Mesenteric fat pad (tissue), 1 donor: ENCODE data around the gene RPS19. TPM values are rescaled to one million over a fixed set of nuclear protein-coding genes. Genes with fewer than 3 reads are reported as not detected.
"Not testable (repeated sequence)": the region's sequence is repeated elsewhere in the genome, so short reads cannot be mapped to it uniquely, and the experiment has no call there.

Experiments
- DNase-seq: peaks from one replicate; pipeline ENCODE4 v3.0.0-alpha.2; 2020; ENCODE audit warnings: low spot score
- total RNA-seq: library from RNA; stranded (reverse); fragmentation: NEBNext Ultra II Directional; extraction: Animal tissue kit (Norgen Biotek cat#: 25700); gene quantifications from one replicate; pipeline ENCODE4 v1.2.1, GENCODE V29; 2021
- donor health status: DM: yes; HTN: yes; CAD: no.

Gene RPS19
- total RNA-seq, 1 donor from 2014 or later, result 1,067 TPM

DNA sequence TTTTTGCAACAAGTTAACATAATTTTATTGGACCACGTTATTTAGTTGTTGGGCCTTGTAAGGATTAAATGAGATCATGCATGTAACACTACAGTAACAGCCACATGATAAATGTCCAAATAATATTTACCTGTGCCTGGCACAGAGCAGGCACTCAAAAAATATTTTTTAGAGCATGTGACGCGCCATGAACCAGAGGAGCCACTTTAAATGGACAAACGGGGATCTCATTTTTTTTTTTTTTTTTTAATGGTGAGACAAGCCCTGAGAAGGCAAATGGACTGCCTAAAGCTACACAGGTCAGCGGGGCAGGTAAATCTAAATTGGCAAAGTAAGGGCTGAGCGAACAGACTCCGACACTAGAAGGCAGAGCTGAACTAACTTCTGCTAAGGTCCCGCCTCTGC lies 840 bp upstream of the RPS19 start:
- no peak for DNase-seq

DNA sequence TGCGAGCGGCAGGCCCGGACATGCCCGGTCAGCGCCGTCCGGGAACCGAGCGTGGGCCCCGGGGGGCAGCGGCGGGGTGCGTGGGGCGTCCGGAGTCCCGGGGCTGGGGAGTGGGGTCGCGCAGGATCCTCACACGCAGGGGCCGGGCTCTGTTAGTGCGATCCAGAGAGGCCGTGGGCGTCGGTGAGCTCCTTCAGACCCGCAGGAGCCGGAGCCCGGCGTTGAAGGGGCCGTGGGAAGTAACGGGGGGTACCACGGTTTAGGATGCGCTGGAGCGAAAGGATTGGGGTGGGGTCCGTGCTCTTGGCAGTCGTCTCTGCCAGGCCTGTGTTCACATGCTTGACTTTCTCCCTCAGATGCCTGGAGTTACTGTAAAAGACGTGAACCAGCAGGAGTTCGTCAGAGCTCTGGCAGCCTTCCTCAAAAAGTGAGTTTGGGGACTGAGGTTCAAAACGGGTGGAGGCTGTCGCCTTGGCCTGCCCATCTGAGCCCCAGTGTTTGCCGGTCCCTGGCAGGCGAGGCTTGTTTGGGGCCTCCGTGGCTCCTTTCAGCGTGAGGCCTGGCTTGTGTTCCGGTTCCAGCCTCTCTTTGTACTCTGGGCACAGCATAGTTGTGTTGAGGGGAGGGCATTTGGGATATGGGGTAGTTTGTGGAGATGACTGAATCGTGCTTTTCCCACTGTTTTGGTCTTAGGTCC lies 512 bp downstream of the RPS19 start:
- no peak for DNase-seq

- no peak for DNase-seq
Measured at GRCh38 chr19:41861116-41861768, 1.2 kb downstream of the RPS19 start.

DNA sequence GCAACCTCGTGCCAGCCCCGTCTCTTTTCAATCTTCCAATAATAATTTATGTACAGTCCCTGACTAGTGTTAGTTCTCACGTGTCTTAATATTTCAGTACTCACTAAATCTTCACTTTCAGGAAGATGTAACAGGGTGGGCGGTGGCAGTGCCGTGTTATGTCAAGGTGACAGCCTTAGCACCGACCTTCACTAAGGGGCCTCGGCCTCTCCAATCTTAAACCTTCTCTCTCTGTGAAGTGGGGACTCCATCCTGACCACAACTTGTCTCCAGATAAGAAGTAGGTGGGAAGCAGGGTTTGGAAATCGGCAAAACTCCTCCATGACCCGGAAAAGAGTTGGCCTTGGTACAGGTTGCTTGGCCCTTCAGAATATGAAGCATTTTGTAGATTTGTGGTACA lies 1.8 kb downstream of the RPS19 start:
- no peak for DNase-seq

DNA sequence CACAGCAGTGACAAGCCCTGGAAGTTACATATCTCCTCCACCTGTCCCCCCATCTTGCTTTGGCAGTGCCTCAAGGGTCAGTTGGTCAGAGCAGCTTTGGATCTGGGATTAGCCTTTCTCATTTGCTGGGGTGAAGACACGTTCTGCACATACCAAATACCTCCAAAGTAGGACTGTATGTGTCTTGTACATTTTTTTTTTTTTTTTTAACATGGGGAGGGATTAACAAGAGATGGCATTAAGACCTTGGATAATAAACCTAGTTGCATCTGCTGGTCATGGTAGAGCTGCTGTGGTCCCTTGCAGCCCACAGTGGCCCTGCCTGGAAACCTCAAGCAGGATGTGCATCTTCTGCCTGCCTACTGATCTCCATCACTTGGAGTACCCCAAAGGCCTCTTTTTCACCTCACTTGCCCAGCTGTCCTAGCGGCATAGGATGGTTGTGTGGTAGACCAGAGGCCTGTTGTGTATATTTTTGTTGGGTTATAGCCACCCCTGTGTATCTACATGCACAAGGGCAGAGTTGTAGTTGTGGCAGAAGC lies 2.5 kb downstream of the RPS19 start:
- no peak for DNase-seq

DNA sequence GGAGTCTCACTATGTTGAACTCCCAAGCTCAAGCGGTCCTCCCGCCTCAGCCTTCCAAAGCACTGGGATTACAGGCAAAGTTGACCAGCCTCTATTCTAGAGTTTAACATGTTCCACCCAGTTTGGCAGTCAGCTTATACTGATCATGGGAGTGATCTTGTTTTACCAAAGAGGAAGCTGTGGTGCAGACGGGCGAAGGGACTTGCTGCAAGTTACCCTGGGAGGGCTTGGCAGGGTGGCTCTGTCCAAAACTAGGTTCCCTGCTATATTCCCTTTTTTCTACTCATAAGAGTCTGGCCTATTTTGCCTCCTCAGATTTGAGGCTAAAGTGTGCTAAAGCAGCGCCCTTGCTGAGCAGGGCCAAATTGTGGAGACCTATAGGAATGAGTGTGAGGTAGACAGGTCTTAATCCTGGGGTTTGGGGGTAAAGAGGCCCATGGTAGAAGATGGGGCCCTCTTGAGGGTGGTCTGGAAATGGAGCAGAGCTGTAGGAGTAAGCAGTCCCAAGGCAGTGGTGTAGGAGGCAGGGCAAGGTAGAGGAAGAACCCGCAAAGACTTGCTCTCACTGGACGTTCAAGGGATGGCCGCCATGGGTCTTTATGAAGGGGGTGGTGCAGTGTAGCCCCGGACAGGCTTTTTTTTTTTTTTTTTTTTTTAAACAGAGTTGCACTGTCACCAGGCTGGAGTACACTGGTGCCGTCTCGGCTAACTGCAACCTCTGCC lies 3.3 kb downstream of the RPS19 start:
- no peak for DNase-seq

DNA sequence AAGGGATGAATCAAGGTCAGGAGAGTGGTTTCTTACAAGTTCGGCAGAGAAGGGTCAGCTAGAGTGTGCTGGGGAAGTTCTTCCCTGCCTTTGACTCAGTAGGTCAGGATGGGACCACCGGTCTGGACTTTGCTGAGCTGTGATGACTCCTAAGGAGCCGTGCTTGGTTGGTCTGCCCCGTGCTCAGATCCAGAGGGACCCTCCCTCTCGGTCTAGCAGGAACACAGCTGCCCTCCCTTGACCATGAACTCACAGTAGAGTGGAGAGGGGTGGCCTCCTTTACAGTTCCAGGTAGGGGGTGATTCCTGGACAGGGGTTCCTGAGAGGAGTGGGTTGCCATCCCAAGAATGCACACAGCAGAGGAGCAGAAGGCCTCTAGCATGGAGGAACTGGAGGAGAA lies 4.3 kb downstream of the RPS19 start:
- no peak for DNase-seq

DNA sequence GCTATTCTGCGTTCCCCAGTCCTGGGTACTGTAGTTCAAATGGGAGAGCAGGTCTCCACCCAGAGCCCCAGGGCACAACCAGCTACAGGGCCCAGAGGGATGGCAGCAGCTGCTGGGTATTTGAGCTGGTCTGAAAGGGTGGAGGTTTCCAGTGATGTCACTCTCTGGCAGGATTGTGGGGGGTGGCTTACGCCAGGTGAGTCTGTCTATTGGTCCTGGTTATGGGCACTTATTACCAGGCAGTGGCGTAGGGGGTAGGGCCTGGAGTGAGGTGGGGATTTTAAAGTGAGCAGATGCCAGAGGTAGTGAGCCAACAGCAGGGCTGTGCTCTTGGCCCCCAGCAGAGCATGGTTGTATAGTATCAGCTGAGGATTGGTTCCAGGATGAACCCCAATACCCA lies 6.2 kb downstream of the RPS19 start:
- DNase-seq, result no peak

GRCh38 chr19:41868120-41868988 lies 8.3 kb downstream of the RPS19 start:
- no peak for DNase-seq

GRCh38 chr19:41868989-41869300 lies 8.9 kb downstream of the RPS19 start:
- DNase-seq, result no peak

- DNase-seq, result no peak
Measured at GRCh38 chr19:41869374-41869955, 9.4 kb downstream of the RPS19 start.

DNA sequence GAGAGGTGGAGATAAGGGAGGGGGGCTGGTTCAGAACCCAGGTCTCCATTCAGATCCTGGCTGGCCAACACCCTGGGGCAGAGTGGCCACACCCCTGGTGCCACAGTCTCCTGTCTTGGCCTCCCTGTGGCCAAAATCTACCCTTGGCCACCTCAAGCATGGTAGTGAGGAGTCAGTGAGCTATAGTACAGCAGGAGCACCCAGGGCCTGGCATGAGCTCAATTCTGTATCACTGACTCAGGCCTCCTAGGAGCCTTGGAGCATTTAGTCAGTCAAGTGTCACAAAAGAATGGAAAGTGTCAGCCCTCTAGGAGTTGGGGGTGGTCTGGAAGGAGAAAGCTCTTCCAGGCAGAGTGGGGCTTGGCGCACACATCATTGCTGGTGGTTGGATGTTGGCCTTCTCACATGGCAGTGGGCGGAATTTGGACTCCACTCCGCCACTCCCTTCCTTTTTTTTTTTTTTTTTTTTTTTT lies 10.4 kb downstream of the RPS19 start:
- no peak for DNase-seq

GRCh38 chr19:41871573-41872383 lies 11.7 kb downstream of the RPS19 start:
- no peak for DNase-seq

- DNase-seq, result no peak
Measured at GRCh38 chr19:41872384-41872774, 12.3 kb downstream of the RPS19 start.

DNA sequence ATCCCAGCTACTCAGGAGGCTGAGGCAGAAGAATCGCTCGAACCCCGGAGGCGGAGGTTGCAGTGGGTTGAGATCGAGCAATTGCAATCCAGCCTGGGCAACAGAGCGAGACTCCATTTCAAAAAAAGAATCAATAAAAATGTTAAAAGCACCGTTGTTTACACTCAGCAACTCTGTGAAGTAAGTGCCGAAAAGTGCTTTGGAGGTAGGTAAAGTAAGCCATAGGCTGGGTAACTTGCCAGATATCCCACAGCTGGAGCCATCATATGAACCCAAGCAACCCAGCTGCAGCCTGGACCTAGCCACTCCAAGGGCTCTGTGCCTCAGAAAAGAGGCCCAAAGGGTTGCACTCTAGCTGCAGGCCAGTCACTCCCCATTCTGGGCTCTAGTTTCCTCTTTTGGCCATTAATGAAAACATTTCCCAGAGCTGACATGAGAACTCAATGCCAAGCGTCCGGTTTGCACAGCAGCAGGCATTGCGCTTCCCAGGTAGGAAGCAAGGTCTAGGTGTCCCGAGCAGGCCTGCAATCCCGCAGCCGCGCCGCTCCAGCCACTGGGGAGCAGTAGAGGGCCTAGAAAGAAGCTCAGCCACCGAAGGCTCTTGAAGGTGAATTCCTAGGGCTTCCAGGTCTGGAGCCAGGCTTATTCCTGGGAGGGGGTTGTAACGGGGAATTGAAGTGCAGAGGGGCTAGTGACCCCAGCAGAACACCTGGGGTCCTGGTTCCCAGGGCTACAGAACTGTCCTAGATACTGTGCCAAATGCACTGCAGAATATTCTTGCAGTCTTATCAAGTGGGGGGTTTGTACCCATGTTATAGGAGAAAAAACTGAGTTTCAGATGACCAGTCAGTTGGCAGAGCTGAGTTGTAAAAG lies 13.0 kb downstream of the RPS19 start:
- DNase-seq, result peak; percentile 93

- not testable (repeated sequence) for DNase-seq
Measured at GRCh38 chr19:41875973-41876372, 15.9 kb downstream of the RPS19 start.

DNA sequence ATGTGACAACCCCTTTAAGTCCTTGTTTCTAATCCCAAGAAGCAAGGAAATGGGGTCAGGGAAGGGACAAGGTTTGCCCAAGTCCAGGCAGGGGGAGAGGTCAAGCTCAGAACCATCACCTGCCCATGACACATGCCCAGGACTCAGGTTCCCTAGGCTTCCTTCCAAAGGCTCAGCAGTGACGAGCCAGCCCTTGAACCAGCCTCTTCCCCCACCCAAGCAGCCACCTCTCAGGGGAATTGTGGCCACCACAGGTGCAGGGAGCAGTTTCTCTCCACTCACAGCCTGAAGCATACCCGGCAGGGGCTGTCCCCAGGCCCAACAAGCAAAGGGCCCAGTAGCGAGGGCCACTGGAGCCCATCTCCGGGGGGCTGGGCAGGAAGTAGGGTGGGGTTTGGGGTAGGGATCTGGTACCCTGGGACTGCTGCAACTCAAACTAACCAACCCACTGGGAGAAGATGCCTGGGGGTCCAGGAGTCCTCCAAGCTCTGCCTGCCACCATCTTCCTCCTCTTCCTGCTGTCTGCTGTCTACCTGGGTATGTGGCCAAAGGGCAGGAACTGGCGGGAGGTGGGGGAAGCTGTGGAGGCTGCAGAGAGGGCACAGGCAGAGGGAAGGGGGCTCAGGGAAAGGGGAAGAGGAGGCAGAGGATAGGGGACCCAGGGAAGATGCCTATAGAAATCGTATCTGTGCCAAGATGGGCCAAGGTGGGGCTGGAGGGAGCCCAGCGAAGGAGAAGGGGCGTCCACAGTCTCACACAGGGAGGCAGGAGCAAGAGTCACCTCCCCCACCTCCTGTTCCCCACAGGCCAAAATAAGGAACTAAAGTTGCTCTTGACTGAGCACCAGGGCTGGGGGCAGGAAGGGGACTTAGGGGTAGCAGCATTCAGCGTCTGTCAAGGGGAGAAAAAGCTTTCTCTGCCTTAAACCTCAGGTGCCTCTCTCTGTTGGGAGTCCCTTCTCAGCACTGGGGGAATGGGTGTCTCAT lies 17.1 kb downstream of the RPS19 start, which contains the start of gene CD79A:
Gene CD79A (plus strand): TSS at position 433 of the 986 bp plus-strand sequence. CDS start 26 bp downstream, at position 459.
- DNase-seq, result no peak
